AG09309 (cell line): ENCODE measurements around the gene PRSS2.
"Not testable (repeated sequence)": the region's sequence is repeated elsewhere in the genome, so short reads cannot be mapped to it uniquely, and the experiment has no call there.

Experiments
- DNase-seq: peaks from one replicate; pipeline ENCODE4 v3.0.0-alpha.2; 2010; ENCODE audit warnings: low read depth
- H3K4me3 ChIP-seq: 2 replicates; pipeline ENCODE4 v1.5.1; 2011; ENCODE audit warnings: mild to moderate bottlenecking, low read depth, low read length, moderate library complexity; ENCODE audit not compliant: control insufficient read depth
- CTCF ChIP-seq: IDR thresholded peaks from 2 replicates; pipeline ENCODE4 v1.5.1; 2011; ENCODE audit warnings: mild to moderate bottlenecking, low read depth, low read length, inconsistent platforms; ENCODE audit not compliant: insufficient read depth, control insufficient read depth; ENCODE audit errors: missing control alignments

PRSS2 gene

GRCh38 chr7:142762104-142762503 is 8.7 kb upstream of the PRSS2 start:
- H3K4me3 ChIP-seq: no peak overlapping the region
- no peak for TF ChIP-seq CTCF
- no peak for DNase-seq

GRCh38 chr7:142767451-142767850 is 3.3 kb upstream of the PRSS2 start:
- TF ChIP-seq CTCF: no peak
- H3K4me3 ChIP-seq: no peak overlapping the region
- no peak for DNase-seq

GRCh38 chr7:142767861-142768260 is 2.9 kb upstream of the PRSS2 start:
- no peak for DNase-seq
- H3K4me3 ChIP-seq: no peak overlapping the region
- TF ChIP-seq CTCF: no peak

GRCh38 chr7:142768885-142769284 is 1.9 kb upstream of the PRSS2 start:
- H3K4me3 ChIP-seq, DNase-seq: not testable (repeated sequence)

- no peak for DNase-seq
- no peak overlapping the region for H3K4me3 ChIP-seq
- no peak for TF ChIP-seq CTCF
Observed at GRCh38 chr7:142771353-142771723, 568 bp downstream of the PRSS2 start.

- no peak for TF ChIP-seq CTCF
- no peak overlapping the region for H3K4me3 ChIP-seq
Observed at GRCh38 chr7:142772051-142772450, 1.3 kb downstream of the PRSS2 start.

GRCh38 chr7:142772673-142773072 is 1.9 kb downstream of the PRSS2 start:
- H3K4me3 ChIP-seq: no peak overlapping the region
- no peak for TF ChIP-seq CTCF
- DNase-seq: no peak

More at GRCh38 chr7:142772051-142772450, 1.3 kb downstream of the PRSS2 start:
- no peak for DNase-seq
